Heart left ventricle (tissue), 16 donors: ENCODE data around the gene TAF1B. TPM values are rescaled to one million over a fixed set of nuclear protein-coding genes. Genes with fewer than 3 reads are reported as not detected.

ENCODE experiments used
- ATAC-seq, 4 donors: fragments of 200-7000 bp; cut with Tn5 transposase; one replicate each; pipeline ENCODE4 v1.9.1; 2020 to 2022; ENCODE audit warnings: moderate library complexity in 4 of 4, mild to moderate bottlenecking in 3 of 4, moderate number of reproducible peaks in 1 of 4
- DNase-seq, 5 donors: peaks; one replicate each; pipeline ENCODE4 v3.0.0-alpha.2; 2020
- H3K27ac ChIP-seq, 12 donors: fragments of 200-600 bp; sonication (generic) in 4 of 12; one replicate each; pipeline versions ENCODE4 v1.5.0 to v1.8.0; 2016 to 2022; ENCODE audit warnings: mild to moderate bottlenecking in 2 of 12
- H3K27me3 ChIP-seq, 9 donors: fragments of 200-600 bp; sonication (generic) in 2 of 9; one replicate each; pipeline versions ENCODE4 v1.5.1 to v1.8.0; 2016 to 2022; ENCODE audit warnings: mild to moderate bottlenecking in 3 of 9
- H3K36me3 ChIP-seq, 9 donors: fragments of 200-600 bp; sonication (generic) in 2 of 9; one replicate each; pipeline versions ENCODE4 v1.5.0 to v1.8.0; 2018 to 2022; ENCODE audit warnings: mild to moderate bottlenecking in 2 of 9
- H3K4me1 ChIP-seq, 12 donors: fragments of 200-600 bp; sonication (generic) in 4 of 12; one replicate each; pipeline versions ENCODE4 v1.5.0 to v1.8.0; 2016 to 2022; ENCODE audit warnings: mild to moderate bottlenecking in 3 of 12
- H3K4me3 ChIP-seq, 12 donors: fragments of 200-600 bp; sonication (generic) in 4 of 12; one replicate each; pipeline versions ENCODE4 v1.5.0 to v1.8.0; 2017 to 2022; ENCODE audit warnings: mild to moderate bottlenecking in 9 of 12, moderate library complexity in 4 of 12
- H3K9me3 ChIP-seq, 12 donors: fragments of 200-600 bp; sonication (generic) in 4 of 12; one replicate each; pipeline versions ENCODE4 v1.5.0 to v1.8.0; 2016 to 2022; ENCODE audit warnings: mild to moderate bottlenecking in 1 of 12
- POLR2A ChIP-seq, 2 donors: fragments of 450-650 bp; IDR thresholded peaks; one replicate each; pipeline ENCODE4 v1.6.1; 2017; ENCODE audit warnings: antibody characterized with exemption in 2 of 2, mild to moderate bottlenecking in 2 of 2, moderate library complexity in 2 of 2
- WGBS, 4 donors: extraction: QIAGEN DNeasy Blood & Tissue Kit in 2 of 4; methylation state at CpG; one replicate each; pipeline versions ENCODE4 v1.1.5 to v1.1.7; 2013 to 2018; 5-methylcytosine and 5-hydroxymethylcytosine counted together
- intact Hi-C, 10 donors: fragments of 100-400 bp; cut with DNase I; formaldehyde crosslinking; loops; one replicate each; pipeline versions ENCODE4 v1.11.1 to v1.14.2; 2022
- polyA plus RNA-seq, 2 donors: library from polyadenylated mRNA; stranded (reverse); fragments of 200-250 nt; gene quantifications; one replicate each; pipeline ENCODE4 v1.2.3, GENCODE V29; 2013
- total RNA-seq, 9 donors: library from RNA; depleted of rRNA in 2 of 9; stranded (reverse); fragments of >200 nt in 2 of 9; fragmentation: NEBNext Ultra II Directional in 3 of 9; extraction: Animal tissue kit (Norgen Biotek cat#: 25700) in 3 of 9; gene quantifications; one replicate each; pipeline versions ENCODE4 v1.1.0 to v1.2.4, GENCODE V29; 2016 to 2023
- TF ChIP-seq, protein P1 (sequence below), 12 donors: fragments of 200-600 bp; sonication (generic) in 4 of 12; IDR thresholded peaks; one replicate each; pipeline versions ENCODE4 v1.5.0 to v1.8.0; 2018 to 2022; ENCODE audit warnings: antibody characterized with exemption in 12 of 12, mild to moderate bottlenecking in 5 of 12
- donor health status: ischemic (EF 13 %, LVEDD 7.1; RV severe dilation, severe dysfunction).
- donor health status: healthy with polysubstance abuse.
- donor health status: DM: no; HTN: yes; CAD: no.
- donor health status: DM: no; HTN: no; CAD: no.
- donor health status: ischemic (EF 25% LVEDD 6.9; RV normal size, moderate dysfunction).
- donor health status: ischemic (EF 25% LVEDD 5.7; RV mildly dilated, moderate dysfunction).
- donor health status: healthy.
- donor health status: DM: yes; HTN: yes; CAD: no.
- donor health status: ischemic (EF 35%, LVEDD 5.7; RV mildly dilated, moderate dysfunction).
- donor health status: nonischemic (EF 11% LVEDD 7.7; RV severe dilation, severe dysfunction).
- donor health status: DM: yes; HTN: yes; CAD: no.
- donor health status: PGD.
- donor health status: ischemic (EF 29% LVEDD 5.4; RV normal size, mild dysfunction).
- donor health status: nonischemic (EF 23%, LVEDD 6.1; RV moderate dilation, normal function).

Gene TAF1B
- total and polyA plus RNA-seq, 11 donors: 1.1 to 13.9 (median 4.7) TPM

DNA sequence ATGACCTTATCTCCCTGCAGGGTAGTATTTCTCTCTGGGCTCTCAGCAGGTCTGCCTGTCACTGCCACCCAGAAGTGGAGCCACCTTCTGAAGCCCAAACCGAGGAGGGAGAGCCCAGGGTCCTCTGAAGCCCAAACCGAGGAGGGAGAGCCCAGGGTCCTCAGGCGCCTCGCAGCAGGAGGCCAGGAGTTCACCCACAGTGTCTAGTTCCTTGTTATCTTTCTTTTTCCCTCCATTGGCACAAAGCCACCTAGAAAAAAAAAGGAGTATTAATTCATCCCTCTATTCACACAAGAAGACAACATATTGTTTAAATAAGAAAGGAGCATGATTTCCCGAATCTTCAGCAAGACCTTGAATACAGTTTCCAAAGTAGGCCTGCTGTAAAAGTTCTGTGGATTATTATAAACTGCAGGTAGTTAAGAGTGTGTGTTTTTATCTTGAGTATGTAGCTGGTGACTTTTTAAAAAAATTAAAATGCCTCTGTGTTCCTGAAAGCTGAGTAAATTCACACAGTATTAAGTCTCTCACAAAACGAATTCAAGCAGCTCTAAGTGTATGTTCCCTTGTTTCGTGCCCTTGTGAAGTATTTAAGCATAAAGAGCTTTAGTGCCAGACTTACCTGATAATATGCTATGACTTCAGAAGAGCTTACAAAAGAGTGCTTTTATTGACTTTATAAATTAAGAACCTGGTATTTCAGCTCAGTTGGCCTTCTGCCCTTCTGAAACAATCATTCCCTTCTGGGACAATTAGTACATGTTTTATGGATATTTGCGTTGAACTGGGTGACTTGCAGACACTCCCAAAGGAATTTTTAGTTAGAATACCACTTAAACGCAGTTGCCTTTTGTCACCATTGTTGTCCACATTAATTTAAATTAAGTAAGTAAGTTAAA is 96.6 kb downstream of the TAF1B start:
- Histone ChIP-seq H3K9me3 (no peaks in the 10 kb centered on the region), H3K4me1 (no peaks in the 10 kb centered on the region), H3K27ac (no peak overlapping the region), H3K4me3 (no peak overlapping the region), H3K36me3 (peaks cover 0 to under 1% (median 0%) of the 10 kb centered on the region in 9 donors), H3K27me3 (peaks cover 0 to 8% (median under 1%) of the 10 kb centered on the region in 9 donors)
- ATAC-seq (no peak), DNase-seq (no peak)
- intact Hi-C loops: no loop called here
- WGBS, 4 donors: 60 to 69% (median 65%) methylated on average over 9 of the region's 9 CpGs
- TF ChIP-seq, protein P1, sequence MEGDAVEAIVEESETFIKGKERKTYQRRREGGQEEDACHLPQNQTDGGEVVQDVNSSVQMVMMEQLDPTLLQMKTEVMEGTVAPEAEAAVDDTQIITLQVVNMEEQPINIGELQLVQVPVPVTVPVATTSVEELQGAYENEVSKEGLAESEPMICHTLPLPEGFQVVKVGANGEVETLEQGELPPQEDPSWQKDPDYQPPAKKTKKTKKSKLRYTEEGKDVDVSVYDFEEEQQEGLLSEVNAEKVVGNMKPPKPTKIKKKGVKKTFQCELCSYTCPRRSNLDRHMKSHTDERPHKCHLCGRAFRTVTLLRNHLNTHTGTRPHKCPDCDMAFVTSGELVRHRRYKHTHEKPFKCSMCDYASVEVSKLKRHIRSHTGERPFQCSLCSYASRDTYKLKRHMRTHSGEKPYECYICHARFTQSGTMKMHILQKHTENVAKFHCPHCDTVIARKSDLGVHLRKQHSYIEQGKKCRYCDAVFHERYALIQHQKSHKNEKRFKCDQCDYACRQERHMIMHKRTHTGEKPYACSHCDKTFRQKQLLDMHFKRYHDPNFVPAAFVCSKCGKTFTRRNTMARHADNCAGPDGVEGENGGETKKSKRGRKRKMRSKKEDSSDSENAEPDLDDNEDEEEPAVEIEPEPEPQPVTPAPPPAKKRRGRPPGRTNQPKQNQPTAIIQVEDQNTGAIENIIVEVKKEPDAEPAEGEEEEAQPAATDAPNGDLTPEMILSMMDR (IDR thresholded peaks at IDR 0.05): no peak
- TF ChIP-seq POLR2A (IDR thresholded peaks at IDR 0.05): no peak

DNA sequence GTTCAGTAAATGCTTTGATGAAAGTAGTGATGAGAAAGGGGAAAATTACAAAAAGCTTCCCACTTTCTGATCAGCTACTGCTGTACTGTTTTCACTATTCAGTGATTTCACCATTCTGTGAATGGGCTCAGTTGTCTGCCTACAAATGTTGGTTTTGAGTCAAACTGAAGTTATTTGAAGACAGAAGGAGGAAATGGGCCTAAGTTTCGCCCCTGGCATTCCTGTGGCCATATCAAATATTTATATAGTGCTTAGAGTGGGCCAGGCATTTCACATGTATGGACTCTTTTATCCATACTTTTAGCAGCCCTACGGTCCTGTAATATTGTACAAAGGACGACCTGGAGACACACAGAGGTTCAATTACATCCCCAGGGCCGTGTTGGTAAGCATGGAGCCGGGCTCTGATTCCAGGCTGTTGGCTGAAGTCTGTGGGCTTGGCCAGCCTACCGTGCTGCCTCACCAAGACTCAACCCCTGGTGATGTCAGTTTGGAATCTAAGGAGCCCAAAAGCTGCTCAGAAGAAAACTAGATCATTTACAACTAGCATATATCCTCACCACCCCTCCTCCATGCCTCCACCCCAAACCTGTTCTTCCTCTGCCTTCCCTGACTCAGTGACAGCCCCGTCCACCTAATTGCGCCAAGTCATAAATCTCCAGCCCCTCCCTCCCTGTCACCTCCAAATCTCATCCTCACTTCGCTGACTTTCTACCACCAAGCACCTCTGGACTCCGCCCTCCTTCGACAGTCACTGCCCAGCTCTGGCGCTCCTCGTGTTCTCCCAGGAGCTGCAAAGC is 98.1 kb downstream of the TAF1B start:
- H3K4me3 ChIP-seq: no peak overlapping the region
- no peaks in the 10 kb centered on the region for H3K9me3 ChIP-seq
- intact Hi-C loops: no loop called here
- 75 to 79% (median 78%) methylated on average over 13 of the region's 13 CpGs for WGBS, 4 donors
- no peaks in the 10 kb centered on the region for H3K4me1 ChIP-seq
- H3K27ac ChIP-seq: no peak overlapping the region
- no peak for ATAC-seq
- no peaks in the 10 kb centered on the region for H3K36me3 ChIP-seq
- peaks cover 0 to 19% (median 3%) of the 10 kb centered on the region in 9 donors for H3K27me3 ChIP-seq
- no peak for DNase-seq
- TF ChIP-seq POLR2A (IDR thresholded peaks at IDR 0.05): no peak
- TF ChIP-seq, protein P1 (IDR thresholded peaks at IDR 0.05): no peak

DNA sequence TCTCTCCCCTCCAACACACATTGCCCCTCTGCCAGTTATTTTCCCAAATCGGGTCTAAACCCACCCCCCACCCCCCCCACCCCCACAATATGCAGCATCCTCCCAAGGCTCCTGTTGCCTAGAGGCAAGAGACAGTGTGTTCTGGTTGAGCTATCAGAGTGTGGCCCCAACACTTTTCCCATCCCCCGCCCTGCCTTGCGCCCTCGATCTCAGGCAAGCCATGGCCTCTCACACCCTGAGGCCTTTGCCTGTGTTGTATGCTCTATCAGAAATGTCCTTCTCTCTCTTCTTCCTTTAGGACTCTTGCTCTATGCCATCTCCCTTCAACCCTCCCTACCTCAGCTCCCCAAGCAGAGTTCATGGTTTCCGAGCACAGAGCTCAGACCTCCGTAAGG is 98.7 kb downstream of the TAF1B start:
- Histone ChIP-seq H3K36me3 (no peaks in the 10 kb centered on the region), H3K27ac (no peak overlapping the region), H3K9me3 (no peaks in the 10 kb centered on the region), H3K4me3 (no peak overlapping the region), H3K4me1 (no peaks in the 10 kb centered on the region), H3K27me3 (peaks cover 0 to 19% (median 3%) of the 10 kb centered on the region in 9 donors)
- WGBS, 4 donors: 68 to 71% (median 70%) methylated on average over 6 of the region's 6 CpGs
- ATAC-seq: no peak
- TF ChIP-seq POLR2A (IDR thresholded peaks at IDR 0.05): no peak
- TF ChIP-seq, protein P1 (IDR thresholded peaks at IDR 0.05): no peak
- DNase-seq: no peak
- intact Hi-C loops: no loop called here

DNA sequence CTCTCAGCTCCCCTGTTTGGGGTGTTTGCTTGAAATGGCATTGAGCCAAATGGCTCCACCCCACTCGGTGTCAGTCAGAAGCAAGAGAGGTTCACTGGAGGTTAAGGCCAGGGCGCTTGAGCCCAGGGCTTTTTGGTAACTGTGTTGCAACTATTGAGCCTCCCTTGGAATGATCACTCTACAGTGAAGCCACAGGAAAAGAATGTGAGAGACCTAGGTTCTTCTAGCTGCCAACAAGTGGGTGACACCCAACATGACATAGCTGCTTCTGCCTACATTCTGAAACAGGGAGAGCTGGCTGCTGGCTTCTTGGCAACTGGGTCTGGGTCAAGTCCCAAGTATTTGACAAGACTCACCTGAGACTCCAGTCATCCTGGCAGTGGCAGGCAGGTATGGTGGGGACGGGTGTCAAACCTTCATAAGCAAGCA is 101.1 kb downstream of the TAF1B start:
- intact Hi-C loops: no loop called here
- no peak for DNase-seq
- no peaks in the 10 kb centered on the region for H3K9me3 ChIP-seq
- no peak for ATAC-seq
- no peaks in the 10 kb centered on the region for H3K4me1 ChIP-seq
- WGBS, 4 donors: 51 to 81% (median 75%) methylated on average over 3 of the region's 3 CpGs
- TF ChIP-seq POLR2A (IDR thresholded peaks at IDR 0.05): no peak
- TF ChIP-seq, protein P1 (IDR thresholded peaks at IDR 0.05): no peak
- peaks cover 0 to 20% (median 3%) of the 10 kb centered on the region in 9 donors for H3K27me3 ChIP-seq
- no peaks in the 10 kb centered on the region for H3K36me3 ChIP-seq
- no peak overlapping the region for H3K27ac ChIP-seq
- no peak overlapping the region for H3K4me3 ChIP-seq
